ENCODE data around the gene GNB1. TPM values are rescaled to one million over a fixed set of nuclear protein-coding genes. Genes with fewer than 3 reads are reported as not detected.

The GNB1 gene
- total and polyA plus RNA-seq, 8 donors: 42.3 to 160 (median 86.8) TPM

DNA sequence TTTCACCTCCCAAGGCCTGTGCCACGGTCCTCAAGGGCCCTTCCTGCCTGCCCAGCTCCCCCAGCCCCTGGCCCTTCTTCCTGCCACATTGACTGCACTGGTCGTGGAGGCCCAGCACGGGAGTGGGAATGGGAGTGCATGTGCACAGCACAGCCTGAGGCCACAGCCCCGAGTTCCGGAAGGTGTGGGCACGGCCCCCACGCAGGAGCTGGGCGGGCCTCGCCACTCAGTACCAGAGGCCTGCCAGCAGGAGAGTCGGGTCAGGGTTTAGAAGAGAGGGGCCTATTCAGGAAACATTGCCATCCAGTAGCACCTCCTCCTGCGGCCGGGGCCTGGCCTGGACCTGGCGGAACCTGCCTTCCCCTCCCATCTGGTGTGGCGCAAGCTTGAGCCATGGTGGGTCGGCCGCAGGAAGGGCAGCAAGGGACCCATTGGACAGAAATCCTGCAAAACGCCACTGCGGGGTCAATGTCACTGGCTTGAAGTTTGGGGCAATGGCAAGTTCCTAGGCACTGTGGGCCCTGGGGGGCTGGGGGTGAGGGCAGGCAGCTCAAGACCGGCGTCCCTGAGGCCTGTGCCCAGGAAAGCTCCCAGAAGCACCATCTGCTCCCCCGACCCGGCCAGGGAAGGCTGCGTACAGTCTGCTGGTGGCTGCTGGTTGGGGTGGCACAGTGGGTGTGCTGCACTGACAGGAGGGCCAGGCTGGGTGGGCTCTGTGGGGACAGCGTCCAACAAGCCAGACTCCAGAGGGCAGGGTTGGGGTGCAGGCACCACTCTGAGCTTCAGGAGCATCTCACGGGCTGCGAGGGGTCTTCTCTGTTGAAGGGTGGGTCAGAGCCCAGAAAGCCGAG is 29.9 kb upstream of the GNB1 start:
- H3K27me3 ChIP-seq: no peaks in the 10 kb centered on the region
- H3K9me3 ChIP-seq: no peaks in the 10 kb centered on the region
- no peak overlapping the region for H3K27ac ChIP-seq
- TF ChIP-seq, protein P1, sequence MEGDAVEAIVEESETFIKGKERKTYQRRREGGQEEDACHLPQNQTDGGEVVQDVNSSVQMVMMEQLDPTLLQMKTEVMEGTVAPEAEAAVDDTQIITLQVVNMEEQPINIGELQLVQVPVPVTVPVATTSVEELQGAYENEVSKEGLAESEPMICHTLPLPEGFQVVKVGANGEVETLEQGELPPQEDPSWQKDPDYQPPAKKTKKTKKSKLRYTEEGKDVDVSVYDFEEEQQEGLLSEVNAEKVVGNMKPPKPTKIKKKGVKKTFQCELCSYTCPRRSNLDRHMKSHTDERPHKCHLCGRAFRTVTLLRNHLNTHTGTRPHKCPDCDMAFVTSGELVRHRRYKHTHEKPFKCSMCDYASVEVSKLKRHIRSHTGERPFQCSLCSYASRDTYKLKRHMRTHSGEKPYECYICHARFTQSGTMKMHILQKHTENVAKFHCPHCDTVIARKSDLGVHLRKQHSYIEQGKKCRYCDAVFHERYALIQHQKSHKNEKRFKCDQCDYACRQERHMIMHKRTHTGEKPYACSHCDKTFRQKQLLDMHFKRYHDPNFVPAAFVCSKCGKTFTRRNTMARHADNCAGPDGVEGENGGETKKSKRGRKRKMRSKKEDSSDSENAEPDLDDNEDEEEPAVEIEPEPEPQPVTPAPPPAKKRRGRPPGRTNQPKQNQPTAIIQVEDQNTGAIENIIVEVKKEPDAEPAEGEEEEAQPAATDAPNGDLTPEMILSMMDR (IDR thresholded peaks at IDR 0.05): no peak
- no peak for FAIRE-seq
- WGBS, 2 donors: 88 to 90% methylated on average over 27 of the region's 27 CpGs
- peaks cover 0 to 11% (median 0%) of the 10 kb centered on the region in 3 donors for H3K4me1 ChIP-seq
- intact Hi-C loops (cut with DNase I): no loop called here
- DNase-seq: peak; percentile 43 to 87 (median 62)
- H3K4me3 ChIP-seq: no peak overlapping the region
- no peaks in the 10 kb centered on the region for H3K36me3 ChIP-seq
- ATAC-seq: no peak

- FAIRE-seq (no peak), DNase-seq (peak in 1 of 6 donors; percentile 57), ATAC-seq (no peak)
- intact Hi-C loops (cut with DNase I): no loop called here
- H3K9me3 ChIP-seq: no peaks in the 10 kb centered on the region
- H3K4me3 ChIP-seq: peak overlapping the region in 2 of 4 donors; percentile 55 to 59
- H3K36me3 ChIP-seq: no peaks in the 10 kb centered on the region
- H3K27ac ChIP-seq: peak overlapping the region; percentile 15 to 85 (median 40)
- H3K27me3 ChIP-seq: no peaks in the 10 kb centered on the region
- TF ChIP-seq, protein P1 (IDR thresholded peaks at IDR 0.05): no peak
- 85 to 86% methylated on average over 6 of the region's 6 CpGs for WGBS, 2 donors
- peaks cover 5 to 14% (median 6%) of the 10 kb centered on the region in 3 donors for H3K4me1 ChIP-seq
Measured at GRCh38 chr1:1920057-1920607, 29.2 kb upstream of the GNB1 start.

GRCh38 chr1:1919304-1920056 is 28.6 kb upstream of the GNB1 start:
- DNase-seq (peak; percentile 100), ATAC-seq (peak; percentile 66 to 78 (median 70)), FAIRE-seq (peak; percentile 88)
- WGBS, 2 donors: 8 to 9% methylated on average over 53 to 62 of the region's 62 CpGs
- Histone ChIP-seq H3K36me3 (no peaks in the 10 kb centered on the region), H3K27ac (peak overlapping the region; percentile 15 to 94 (median 87)), H3K4me3 (peak overlapping the region in 3 of 4 donors; percentile 39 to 59 (median 55)), H3K4me1 (peaks cover 7 to 20% (median 11%) of the 10 kb centered on the region in 3 donors), H3K27me3 (no peaks in the 10 kb centered on the region), H3K9me3 (no peaks in the 10 kb centered on the region)
- intact Hi-C loops (cut with DNase I): no loop called here
- TF ChIP-seq, protein P1 (IDR thresholded peaks at IDR 0.05): no peak

GRCh38 chr1:1918901-1919303 is 28.0 kb upstream of the GNB1 start, which contains the start of gene TMEM52:
Gene TMEM52, minus strand, starts transcription at chr1:1919279. Its CDS starts 14 bp downstream, at chr1:1919265.
- TF ChIP-seq, protein P1 (IDR thresholded peaks at IDR 0.05): no peak
- 1 to 3% methylated on average over 14 to 44 of the region's 44 CpGs for WGBS, 2 donors
- peak in 5 of 6 donors; percentile 89 to 98 (median 90) for DNase-seq
- Histone ChIP-seq H3K9me3 (no peaks in the 10 kb centered on the region), H3K4me1 (peaks cover 7 to 25% (median 16%) of the 10 kb centered on the region in 3 donors), H3K27ac (peak within 1 kb of the TSS; percentile 85 to 94 (median 90)), H3K27me3 (no peaks in the 10 kb centered on the region), H3K4me3 (peak within 1 kb of the TSS; percentile 36 to 59 (median 47)), H3K36me3 (no peaks in the 10 kb centered on the region)
- ATAC-seq: peak; percentile 50 to 68 (median 55)
- FAIRE-seq: no peak
- intact Hi-C loops (cut with DNase I): no loop called here

Measured in pancreas (tissue), 10 donors.